Eye (tissue), 1 donor: Measurements from ENCODE around the gene CKMT2.

ENCODE experiments used
- DNase-seq: peaks from one replicate; pipeline ENCODE4 v3.0.0-alpha.2; 2015

The CKMT2 gene

DNA sequence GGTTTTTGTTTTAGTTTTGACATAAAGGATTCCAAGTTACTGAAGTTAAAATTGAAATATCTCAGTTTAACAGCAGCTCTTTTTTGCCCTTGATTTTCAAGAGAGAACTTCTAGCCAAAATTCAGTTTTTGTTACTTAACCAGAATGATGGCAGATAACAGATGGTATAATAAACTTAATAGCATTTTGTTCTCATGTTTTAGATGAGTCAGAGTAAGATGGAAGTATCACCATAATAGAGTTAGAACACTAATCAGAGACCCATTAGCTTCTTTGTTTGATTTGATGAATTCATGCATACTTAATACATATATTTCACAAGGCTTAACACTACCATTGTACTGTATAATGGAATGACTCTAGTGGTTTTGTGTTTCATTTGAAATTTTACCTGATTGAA lies 80.2 kb downstream of the CKMT2 start:
- DNase-seq, result no peak

DNA sequence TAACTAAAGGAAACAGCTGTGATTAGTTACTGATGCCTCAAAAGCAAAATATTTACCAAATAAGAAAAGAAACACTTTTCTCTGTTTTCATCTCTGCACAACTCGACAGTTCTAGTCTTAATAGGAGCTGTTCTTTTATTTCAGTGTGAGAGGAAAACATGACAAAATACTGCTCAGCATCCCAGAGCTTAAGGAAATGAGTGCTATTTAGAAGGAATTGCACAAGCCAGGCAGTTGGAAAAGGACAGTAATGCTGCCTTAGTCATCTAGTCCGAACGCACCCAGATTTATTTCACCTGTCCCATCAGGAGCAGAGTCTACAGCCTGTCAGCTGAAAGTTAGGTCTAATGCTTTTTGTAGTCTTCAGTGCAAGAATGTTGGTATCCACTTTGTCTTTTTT lies 80.6 kb downstream of the CKMT2 start:
- no peak for DNase-seq

DNA sequence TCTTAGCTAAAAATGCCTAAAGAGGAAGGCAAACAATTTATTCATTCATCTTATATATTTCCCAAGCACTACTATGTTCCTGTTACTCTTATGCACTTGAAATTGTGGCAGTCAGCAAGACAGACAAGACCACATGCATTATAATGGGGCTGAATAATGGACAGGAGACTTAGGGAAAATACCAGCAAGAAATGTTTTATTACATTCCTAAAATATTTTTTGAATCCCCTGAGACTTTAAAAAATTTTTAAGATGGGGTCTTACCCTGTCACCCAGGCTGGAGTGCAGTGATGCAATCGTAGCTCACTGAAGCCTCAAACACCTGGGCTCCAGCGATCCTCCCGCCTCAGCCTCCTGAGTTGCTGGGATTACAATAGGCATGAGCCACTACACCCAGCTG lies 81.5 kb downstream of the CKMT2 start:
- DNase-seq, result no peak

DNA sequence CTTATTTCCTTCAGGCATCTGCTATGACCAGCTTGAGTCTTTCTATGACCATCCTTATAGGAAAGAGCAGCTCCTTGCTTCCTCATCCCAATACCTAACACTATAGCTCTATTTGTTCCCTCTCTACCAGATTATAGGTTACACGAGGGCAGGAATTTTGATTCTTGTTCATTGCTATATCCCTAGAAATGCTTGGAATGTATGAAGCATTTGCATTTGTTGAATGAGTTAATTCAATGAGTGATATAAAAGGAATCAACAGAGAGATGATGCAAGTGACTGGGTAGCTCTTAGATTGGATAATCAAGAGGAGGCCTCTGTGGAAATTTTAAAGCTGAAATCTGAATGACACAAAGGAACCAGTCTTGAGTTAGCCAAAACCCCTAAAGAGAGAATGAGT lies 82.2 kb downstream of the CKMT2 start:
- no peak for DNase-seq

DNA sequence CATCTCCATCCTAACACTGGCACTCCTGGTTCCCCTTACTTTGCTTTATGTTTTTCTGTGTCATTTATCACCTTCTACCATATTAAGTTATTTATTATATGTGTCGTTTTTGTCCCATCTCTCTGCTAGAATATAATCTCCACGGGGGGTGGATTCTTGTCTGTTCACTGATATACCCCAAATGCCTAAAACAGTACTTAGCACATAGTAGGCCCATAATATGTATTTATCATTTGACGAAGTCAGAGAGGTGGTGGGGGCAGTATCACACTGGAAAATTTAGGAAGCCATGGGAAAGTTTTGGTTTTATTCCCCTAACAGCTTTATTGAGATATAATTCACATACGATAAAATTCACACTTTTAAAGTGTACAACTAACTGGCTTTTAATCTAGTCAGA lies 82.7 kb downstream of the CKMT2 start:
- DNase-seq, result no peak
